Gastroesophageal sphincter (tissue), 3 donors: Measurements from ENCODE around the gene FCER2.

Experiments used
- POLR2A ChIP-seq, 2 donors: fragments of 450-650 bp; IDR thresholded peaks; one replicate each; pipeline ENCODE4 v1.6.1; 2017; ENCODE audit warnings: antibody characterized with exemption in 2 of 2, mild to moderate bottlenecking in 2 of 2, moderate library complexity in 1 of 2
- POLR2AphosphoS5 ChIP-seq: sonication (generic); formaldehyde crosslinking; IDR thresholded peaks from one replicate; pipeline ENCODE4 v1.6.1; 2017; ENCODE audit warnings: antibody characterized with exemption
- TF ChIP-seq, protein P1 (sequence below), 4 experiments: fragments of 200-600 bp in 2 of 4; fragments of 450-650 bp in 2 of 4; sonication (generic) in 1 of 4; IDR thresholded peaks; one replicate each; pipeline ENCODE4 v1.5.1; 2017 to 2019; ENCODE audit warnings: antibody characterized with exemption in 4 of 4, mild to moderate bottlenecking in 2 of 4, moderate library complexity in 2 of 4

DNA sequence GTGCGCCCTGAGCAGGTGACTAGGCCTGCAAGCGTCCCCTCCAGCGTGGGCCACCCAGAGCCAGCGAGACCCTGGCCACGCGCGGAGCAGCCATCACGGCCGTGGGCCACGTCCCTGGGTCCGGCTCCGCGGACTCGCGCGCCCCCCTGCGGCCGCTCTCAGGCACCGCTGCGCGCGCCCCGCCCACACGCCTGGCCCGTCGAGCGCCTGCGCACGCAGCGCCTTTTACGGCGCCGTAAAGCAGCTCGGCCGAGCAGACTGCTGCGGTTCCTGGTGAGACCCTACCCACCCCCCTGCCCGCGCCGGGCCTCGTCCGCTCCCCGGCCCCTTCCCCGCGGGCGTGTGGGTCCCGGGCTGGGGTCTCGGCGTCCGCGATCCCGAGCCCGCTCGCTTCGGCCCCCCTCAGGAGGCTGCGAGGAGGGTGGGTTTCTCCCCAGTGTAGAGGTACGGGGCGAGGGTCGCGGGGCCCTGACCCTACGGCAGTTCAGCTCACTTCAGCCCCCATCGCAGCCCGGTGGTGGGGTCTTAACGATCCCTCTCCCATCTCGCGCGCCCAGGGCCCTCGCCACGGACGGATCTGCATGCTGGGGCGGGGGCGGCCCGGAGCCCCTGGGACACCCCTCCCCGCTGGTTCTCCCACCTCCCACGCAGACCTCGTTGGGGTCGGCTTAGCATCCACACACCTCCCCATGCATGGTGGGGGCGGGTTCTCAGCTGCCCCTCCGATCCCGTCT lies 21.2 kb downstream of the FCER2 start, which contains the start of gene TRAPPC5:
- TF ChIP-seq, protein P1, sequence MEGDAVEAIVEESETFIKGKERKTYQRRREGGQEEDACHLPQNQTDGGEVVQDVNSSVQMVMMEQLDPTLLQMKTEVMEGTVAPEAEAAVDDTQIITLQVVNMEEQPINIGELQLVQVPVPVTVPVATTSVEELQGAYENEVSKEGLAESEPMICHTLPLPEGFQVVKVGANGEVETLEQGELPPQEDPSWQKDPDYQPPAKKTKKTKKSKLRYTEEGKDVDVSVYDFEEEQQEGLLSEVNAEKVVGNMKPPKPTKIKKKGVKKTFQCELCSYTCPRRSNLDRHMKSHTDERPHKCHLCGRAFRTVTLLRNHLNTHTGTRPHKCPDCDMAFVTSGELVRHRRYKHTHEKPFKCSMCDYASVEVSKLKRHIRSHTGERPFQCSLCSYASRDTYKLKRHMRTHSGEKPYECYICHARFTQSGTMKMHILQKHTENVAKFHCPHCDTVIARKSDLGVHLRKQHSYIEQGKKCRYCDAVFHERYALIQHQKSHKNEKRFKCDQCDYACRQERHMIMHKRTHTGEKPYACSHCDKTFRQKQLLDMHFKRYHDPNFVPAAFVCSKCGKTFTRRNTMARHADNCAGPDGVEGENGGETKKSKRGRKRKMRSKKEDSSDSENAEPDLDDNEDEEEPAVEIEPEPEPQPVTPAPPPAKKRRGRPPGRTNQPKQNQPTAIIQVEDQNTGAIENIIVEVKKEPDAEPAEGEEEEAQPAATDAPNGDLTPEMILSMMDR (IDR thresholded peaks at IDR 0.05), result peak in 3 of 4 experiments; percentile 94 to 100 (median 96)
- peak; percentile 39 for TF ChIP-seq POLR2AphosphoS5
- TF ChIP-seq POLR2A (IDR thresholded peaks at IDR 0.05), result peak; percentile 29 to 48
